Caco-2 (cell line): ENCODE data around the gene GINS1. TPM values are rescaled to one million over a fixed set of nuclear protein-coding genes. Genes with fewer than 3 reads are reported as not detected.

Experiments
- BruUV-seq: library from RNA; stranded (reverse); fragments of 400-500 nt; replicated peaks from 2 replicates; lab custom pipeline; 2021; lab: Mats Ljungman, UMichigan
- CTCF ChIA-PET: fragments of 300-600 bp; sonication (Branson Sonifier 250); formaldehyde crosslinking; loops from one replicate; lab custom pipeline; 2022; ENCODE audit warnings: antibody characterized with exemption; lab: Charles Lee
- POLR2A ChIA-PET: fragments of 300-600 bp; sonication (Branson Sonifier 250); formaldehyde crosslinking; loops from one replicate; lab custom pipeline; 2022; ENCODE audit warnings: antibody characterized with exemption; lab: Charles Lee
- DNase-seq, 2 experiments: peaks; one replicate each; pipeline versions ENCODE4 v3.0.0 to v3.0.0-alpha.2; 2020 to 2022
- H3K27me3 ChIP-seq: replicated peaks from 2 replicates; pipeline ENCODE4 v1.6.0; 2011; ENCODE audit warnings: low read length; ENCODE audit not compliant: control insufficient read depth, insufficient read depth
- H3K36me3 ChIP-seq: 2 replicates; pipeline ENCODE4 v1.5.1; 2011; ENCODE audit warnings: low read length; ENCODE audit not compliant: control insufficient read depth, insufficient read depth
- H3K4me1 ChIP-seq: fragments of 250-450 bp; sonication (Bioruptor Pico); 2 replicates; pipeline ENCODE4 v1.5.1; 2020; ENCODE audit warnings: mild to moderate bottlenecking
- H3K4me3 ChIP-seq: 2 replicates; pipeline ENCODE4 v1.5.1; 2011; ENCODE audit warnings: low read depth, mild to moderate bottlenecking, control low read depth, low read length
- H3K9me3 ChIP-seq: fragments of 250-450 bp; sonication (Bioruptor Pico); 2 replicates; pipeline ENCODE4 v1.5.1; 2020; ENCODE audit warnings: mild to moderate bottlenecking, moderate library complexity
- H3K27ac Mint-ChIP-seq: one replicate; pipeline ENCODE4 v1.8.0; 2022; ENCODE audit warnings: mixed read lengths; ENCODE audit not compliant: unreplicated experiment
- H3K27me3 Mint-ChIP-seq: one replicate; pipeline ENCODE4 v1.8.0; 2022; ENCODE audit warnings: mixed read lengths; ENCODE audit not compliant: insufficient read depth, unreplicated experiment
- H3K36me3 Mint-ChIP-seq: one replicate; pipeline ENCODE4 v1.8.0; 2022; ENCODE audit warnings: mild to moderate bottlenecking, mixed read lengths; ENCODE audit not compliant: insufficient read depth, unreplicated experiment
- H3K4me1 Mint-ChIP-seq: one replicate; pipeline ENCODE4 v1.8.0; 2022; ENCODE audit warnings: low read depth, mixed read lengths; ENCODE audit not compliant: unreplicated experiment
- H3K4me3 Mint-ChIP-seq: one replicate; pipeline ENCODE4 v1.8.0; 2022; ENCODE audit warnings: mild to moderate bottlenecking, moderate library complexity, mixed read lengths; ENCODE audit not compliant: unreplicated experiment
- H3K9me3 Mint-ChIP-seq: one replicate; pipeline ENCODE4 v1.8.0; 2022; ENCODE audit warnings: mixed read lengths; ENCODE audit not compliant: unreplicated experiment
- CTCF ChIP-seq, 2 experiments: fragments of 200-600 bp in 1 of 2; IDR thresholded peaks; 1 replicate in 1 of 2; 2 replicates in 1 of 2; pipeline versions ENCODE4 v1.5.1 to v1.8.0; 2011 to 2022; ENCODE audit warnings: antibody characterized with exemption in 1 of 2, control low read depth in 1 of 2, inconsistent platforms in 1 of 2, low read depth in 1 of 2, low read length in 1 of 2, mild to moderate bottlenecking in 1 of 2, moderate library complexity in 1 of 2; ENCODE audit not compliant: insufficient read depth in 1 of 2, severe bottlenecking in 1 of 2, unreplicated experiment in 1 of 2
- intact Hi-C: fragments of 100-400 bp; cut with micrococcal nuclease; formaldehyde crosslinking; loops from one replicate; pipeline ENCODE4 v1.10.0; 2022; ENCODE audit not compliant: unreplicated experiment
- total RNA-seq: library from RNA; stranded (reverse); gene quantifications from 2 replicates; pipeline ENCODE4 v1.2.3, GENCODE V29; 2022

The GINS1 gene
- total RNA-seq, 1 experiment from 2014 or later = 50.9 TPM

GRCh38 chr20:25497586-25498279 is 90.3 kb downstream of the GINS1 start:
- Mint-ChIP-seq H3K27me3 (no peaks in the 10 kb centered on the region), H3K4me3 (no peak overlapping the region), H3K36me3 (no peaks in the 10 kb centered on the region), H3K4me1 (no peaks in the 10 kb centered on the region), H3K9me3 (no peaks in the 10 kb centered on the region), H3K27ac (no peak overlapping the region)
- Histone ChIP-seq H3K4me1 (no peaks in the 10 kb centered on the region), H3K27me3 (no peaks in the 10 kb centered on the region), H3K4me3 (no peak overlapping the region), H3K36me3 (no peaks in the 10 kb centered on the region), H3K9me3 (no peaks in the 10 kb centered on the region)
- no TSS peak for BruUV-seq
- no peak for TF ChIP-seq CTCF (IDR thresholded peaks at IDR 0.05; ENCODE audit: insufficient read depth in 1 of 2, low read depth in 1 of 2, low read length in 1 of 2, severe bottlenecking in 1 of 2, unreplicated experiment in 1 of 2)
- CTCF ChIA-PET = no interaction called here
- POLR2A ChIA-PET = no interaction called here
- intact Hi-C loops = no loop called here
- DNase-seq = no peak

Other genes with a start within 250 kb of the GINS1 start
- gene ENTPD6, start 212.0 kb upstream of the GINS1 start, total RNA-seq = 86.6 and 89.4 TPM in 2 replicates
- 67.9 and 78.9 TPM in 2 replicates for gene PYGB, start 159.6 kb upstream of the GINS1 start, total RNA-seq
- gene ABHD12, start 16.8 kb upstream of the GINS1 start, total RNA-seq = 84.9 and 104 TPM in 2 replicates
- gene NINL, start 177.9 kb downstream of the GINS1 start, total RNA-seq = 11.2 and 13.6 TPM in 2 replicates
- 9.3 and 10.1 TPM in 2 replicates for gene NANP, start 216.3 kb downstream of the GINS1 start, total RNA-seq